Measurements from ENCODE around the gene CCDC91. TPM values are rescaled to one million over a fixed set of nuclear protein-coding genes. Genes with fewer than 3 reads are reported as not detected.
A peak's percentile ranks its signal among the peaks of the same experiment; 100 is the strongest.

CCDC91 gene
- total and polyA plus RNA-seq, 9 of the 15 experiments (the other 6 are each of a cell fraction or from before 2014, with no cell fraction given) = 10.1 to 31.1 (median 26.3) TPM

DNA sequence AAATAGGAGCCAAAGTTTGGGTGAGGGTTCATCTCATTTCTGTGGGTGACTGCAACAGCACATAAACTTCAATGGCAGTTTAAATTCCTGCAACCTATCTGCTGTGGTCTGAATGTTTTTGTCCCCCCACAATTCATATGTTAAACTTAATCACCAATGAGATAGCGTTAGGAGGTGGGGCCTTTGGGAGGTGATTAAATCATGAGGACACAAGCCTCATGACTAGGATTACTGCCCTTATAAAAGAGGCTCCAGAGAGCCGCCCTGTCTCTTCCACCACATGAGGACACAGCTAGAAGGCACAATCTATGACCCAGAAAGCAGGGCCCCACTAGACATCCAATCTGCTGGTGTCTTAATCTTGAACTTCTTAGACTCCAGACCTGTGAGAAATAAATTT, 3.8 kb upstream of the CCDC91 start:
- no peaks in the 10 kb centered on the region for H3K9me1 ChIP-seq (ENCODE audit: control insufficient read depth, insufficient read depth, low read length)
- no peaks in the 10 kb centered on the region for H3K27me3 ChIP-seq (ENCODE audit: control insufficient read depth in 2 of 2, insufficient read depth in 2 of 2, low read length in 2 of 2)
- ATAC-seq (no peak), DNase-seq (ENCODE audit: extremely low read depth in 1 of 4, low spot score in 3 of 4) (peak in 1 of 4 experiments; percentile 12), FAIRE-seq (no peak)
- 42% methylated on average over 2 of the region's 2 CpGs for WGBS (ENCODE audit: insufficient coverage, low coverage, missing lambda C conversion rate)
- TF ChIP-seq NR1H2 (CRISPR knock-in tag; IDR thresholded peaks at IDR 0.05) (no peak), FIP1L1 (IDR thresholded peaks at IDR 0.05; ENCODE audit: low read depth, low read length, poor library complexity, severe bottlenecking) (no peak), ZNF780A (CRISPR knock-in tag; IDR thresholded peaks at IDR 0.05) (no peak), SNIP1 (IDR thresholded peaks at IDR 0.05; ENCODE audit: low read depth) (no peak), ZNF3 (CRISPR knock-in tag; IDR thresholded peaks at IDR 0.05) (no peak), ZNF197 (CRISPR knock-in tag; IDR thresholded peaks at IDR 0.05; ENCODE audit: low read depth) (no peak), ZKSCAN8 (CRISPR knock-in tag; IDR thresholded peaks at IDR 0.05) (no peak), ZNF165 (CRISPR knock-in tag; IDR thresholded peaks at IDR 0.05; ENCODE audit: borderline replicate concordance) (no peak), MCM3 (IDR thresholded peaks at IDR 0.05) (no peak), PCBP2 (IDR thresholded peaks at IDR 0.05; ENCODE audit: low read depth, low read length, poor library complexity, severe bottlenecking) (no peak), RBFOX2 (IDR thresholded peaks at IDR 0.05; ENCODE audit: low read depth, low read length) (no peak), KDM2B (CRISPR knock-in tag; IDR thresholded peaks at IDR 0.05) (no peak)
- TF ChIP-seq, protein P1, sequence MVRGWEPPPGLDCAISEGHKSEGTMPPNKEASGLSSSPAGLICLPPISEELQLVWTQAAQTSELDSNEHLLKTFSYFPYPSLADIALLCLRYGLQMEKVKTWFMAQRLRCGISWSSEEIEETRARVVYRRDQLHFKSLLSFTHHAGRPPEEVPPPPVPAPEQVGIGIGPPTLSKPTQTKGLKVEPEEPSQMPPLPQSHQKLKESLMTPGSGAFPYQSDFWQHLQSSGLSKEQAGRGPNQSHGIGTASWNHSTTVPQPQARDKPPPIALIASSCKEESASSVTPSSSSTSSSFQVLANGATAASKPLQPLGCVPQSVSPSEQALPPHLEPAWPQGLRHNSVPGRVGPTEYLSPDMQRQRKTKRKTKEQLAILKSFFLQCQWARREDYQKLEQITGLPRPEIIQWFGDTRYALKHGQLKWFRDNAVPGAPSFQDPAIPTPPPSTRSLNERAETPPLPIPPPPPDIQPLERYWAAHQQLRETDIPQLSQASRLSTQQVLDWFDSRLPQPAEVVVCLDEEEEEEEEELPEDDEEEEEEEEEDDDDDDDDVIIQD (CRISPR knock-in tag; IDR thresholded peaks at IDR 0.05) = no peak
- TF ChIP-seq, protein P2, sequence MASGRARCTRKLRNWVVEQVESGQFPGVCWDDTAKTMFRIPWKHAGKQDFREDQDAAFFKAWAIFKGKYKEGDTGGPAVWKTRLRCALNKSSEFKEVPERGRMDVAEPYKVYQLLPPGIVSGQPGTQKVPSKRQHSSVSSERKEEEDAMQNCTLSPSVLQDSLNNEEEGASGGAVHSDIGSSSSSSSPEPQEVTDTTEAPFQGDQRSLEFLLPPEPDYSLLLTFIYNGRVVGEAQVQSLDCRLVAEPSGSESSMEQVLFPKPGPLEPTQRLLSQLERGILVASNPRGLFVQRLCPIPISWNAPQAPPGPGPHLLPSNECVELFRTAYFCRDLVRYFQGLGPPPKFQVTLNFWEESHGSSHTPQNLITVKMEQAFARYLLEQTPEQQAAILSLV (tag; IDR thresholded peaks at IDR 0.05) = no peak
- TF ChIP-seq, protein P3, sequence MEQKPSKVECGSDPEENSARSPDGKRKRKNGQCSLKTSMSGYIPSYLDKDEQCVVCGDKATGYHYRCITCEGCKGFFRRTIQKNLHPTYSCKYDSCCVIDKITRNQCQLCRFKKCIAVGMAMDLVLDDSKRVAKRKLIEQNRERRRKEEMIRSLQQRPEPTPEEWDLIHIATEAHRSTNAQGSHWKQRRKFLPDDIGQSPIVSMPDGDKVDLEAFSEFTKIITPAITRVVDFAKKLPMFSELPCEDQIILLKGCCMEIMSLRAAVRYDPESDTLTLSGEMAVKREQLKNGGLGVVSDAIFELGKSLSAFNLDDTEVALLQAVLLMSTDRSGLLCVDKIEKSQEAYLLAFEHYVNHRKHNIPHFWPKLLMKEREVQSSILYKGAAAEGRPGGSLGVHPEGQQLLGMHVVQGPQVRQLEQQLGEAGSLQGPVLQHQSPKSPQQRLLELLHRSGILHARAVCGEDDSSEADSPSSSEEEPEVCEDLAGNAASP (IDR thresholded peaks at IDR 0.05) = no peak
- H4K20me1 ChIP-seq (replicated peaks; ENCODE audit: control insufficient read depth, insufficient read depth, low read length) = no peaks in the 10 kb centered on the region
- no peak overlapping the region for H3K4me2 ChIP-seq (ENCODE audit: insufficient read depth, low read length)
- peaks cover 25% of the 10 kb centered on the region for H3K79me2 ChIP-seq (ENCODE audit: control insufficient read depth, insufficient read depth, low read length)
- peaks cover 7% of the 10 kb centered on the region; the same call in 1 of the 2 replicates for H3K9me3 ChIP-seq (replicated peaks; ENCODE audit: control insufficient read depth, insufficient read depth, low read depth, low read length)
- CTCF ChIA-PET (ENCODE audit: low intra/inter-chr PET ratio) = no interaction called here
- intact Hi-C loops (cut with micrococcal nuclease) (no loop called here), in situ Hi-C loops (cut with MboI) (no loop called here)
- no peaks in the 10 kb centered on the region for H3K36me3 ChIP-seq (ENCODE audit: control insufficient read depth, insufficient read depth, low read length)
- H2AFZ ChIP-seq (ENCODE audit: low read depth, low read length) = no peak overlapping the region
- H3K4me1 ChIP-seq (replicated peaks in 1 of 2; ENCODE audit: control insufficient read depth in 2 of 2, insufficient read depth in 2 of 2, low read length in 2 of 2) = peaks cover 4 to 8% of the 10 kb centered on the region in 2 experiments; a peak in 4 of 5 replicates
- BruUV-seq (replicated peaks) = no TSS peak
- H3K9ac ChIP-seq (ENCODE audit: insufficient read depth in 1 of 2, low read depth in 2 of 2, low read length in 2 of 2) = no peak overlapping the region
- no peak overlapping the region for H3K4me3 ChIP-seq
- POLR2A ChIA-PET = no interaction called here
- no peak overlapping the region for H3K27ac ChIP-seq (ENCODE audit: extremely low read depth, low read depth, low read length)
